ENCODE data around the gene COL21A1. TPM values are rescaled to one million over a fixed set of nuclear protein-coding genes. Genes with fewer than 3 reads are reported as not detected.

Gene COL21A1
- total RNA-seq, 1 experiment from 2014 or later, result 1.8 TPM

GRCh38 chr6:56038764-56039163 is 208.6 kb downstream of the COL21A1 start:
- Histone ChIP-seq H3K79me1 (ENCODE audit: insufficient read depth, low read depth, low read length, poor library complexity, severe bottlenecking) (no peaks in the 10 kb centered on the region), H3K4ac (ENCODE audit: low read depth, low read length) (no peak overlapping the region), H3K4me2 (ENCODE audit: insufficient read depth, insufficient read length, low read length) (no peak overlapping the region), H2BK12ac (ENCODE audit: insufficient read length, low read depth, low read length) (no peak overlapping the region), H4K20me1 (ENCODE audit: control insufficient read depth, insufficient read depth, insufficient read length) (no peaks in the 10 kb centered on the region), H2BK20ac (ENCODE audit: low read depth, low read length, poor library complexity, severe bottlenecking) (no peak overlapping the region), H3K79me2 (ENCODE audit: insufficient read depth, low read length) (no peaks in the 10 kb centered on the region), H2AFZ (ENCODE audit: low read length) (no peak overlapping the region), H3K14ac (ENCODE audit: insufficient read depth, low read length) (no peak overlapping the region), H2AK5ac (ENCODE audit: insufficient read length, low read length) (no peak overlapping the region), H3K27me3 (ENCODE audit: insufficient read depth, low read length) (no peaks in the 10 kb centered on the region), H3K56ac (ENCODE audit: insufficient read length, low read depth, low read length) (no peak overlapping the region), H2BK120ac (ENCODE audit: low read depth, low read length, poor library complexity, severe bottlenecking) (no peak overlapping the region), H3K27ac (ENCODE audit: insufficient read length, low read depth, low read length) (no peak overlapping the region), H4K8ac (replicated peaks; ENCODE audit: insufficient read length, low read depth, low read length) (no peak overlapping the region), H4K91ac (ENCODE audit: insufficient read length, low read depth, low read length) (no peak overlapping the region), H3K23ac (ENCODE audit: insufficient read length, low read depth, low read length) (no peak overlapping the region), H3K18ac (ENCODE audit: insufficient read length, low read depth, low read length) (no peak overlapping the region), H3T11ph (ENCODE audit: low read length) (no peak overlapping the region), H3K9ac (ENCODE audit: extremely low read depth, insufficient read length, low read length) (no peak overlapping the region), H4K5ac (ENCODE audit: insufficient read length, low read depth, low read length) (no peak overlapping the region), H3K4me1 (ENCODE audit: insufficient read depth, low read length) (no peaks in the 10 kb centered on the region), H2BK5ac (ENCODE audit: insufficient read length, low read length) (no peak overlapping the region), H3K23me2 (ENCODE audit: insufficient read length, low read depth, low read length, poor library complexity, severe bottlenecking) (no peaks in the 10 kb centered on the region), H2BK15ac (ENCODE audit: low read depth, low read length) (no peak overlapping the region), H3K9me3 (ENCODE audit: control insufficient read depth, low read depth, low read length) (no peaks in the 10 kb centered on the region)
- Mint-ChIP-seq H3K4me1 (no peaks in the 10 kb centered on the region), H3K4me3 (no peak overlapping the region), H3K27me3 (ENCODE audit: low read depth) (no peaks in the 10 kb centered on the region), H3K9me3 (no peaks in the 10 kb centered on the region), H3K36me3 (ENCODE audit: insufficient read depth in 1 of 3, low read depth in 3 of 3) (no peaks in the 10 kb centered on the region), H3K27ac (no peak overlapping the region)
- TF ChIP-seq CTCF (conservative IDR thresholded peaks at IDR 0.05), result no peak
- DNase-seq, result no peak
- WGBS (ENCODE audit: extremely low coverage, insufficient read length, low lambda C conversion rate), result no CpG with 5 or more reads among the region's 6 CpGs
